ENCODE results near the gene TMEM176A.
"Not testable (repeated sequence)": the region's sequence is repeated elsewhere in the genome, so short reads cannot be mapped to it uniquely, and the experiment has no call there.

TMEM176A gene, protein sequence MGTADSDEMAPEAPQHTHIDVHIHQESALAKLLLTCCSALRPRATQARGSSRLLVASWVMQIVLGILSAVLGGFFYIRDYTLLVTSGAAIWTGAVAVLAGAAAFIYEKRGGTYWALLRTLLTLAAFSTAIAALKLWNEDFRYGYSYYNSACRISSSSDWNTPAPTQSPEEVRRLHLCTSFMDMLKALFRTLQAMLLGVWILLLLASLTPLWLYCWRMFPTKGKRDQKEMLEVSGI

DNA sequence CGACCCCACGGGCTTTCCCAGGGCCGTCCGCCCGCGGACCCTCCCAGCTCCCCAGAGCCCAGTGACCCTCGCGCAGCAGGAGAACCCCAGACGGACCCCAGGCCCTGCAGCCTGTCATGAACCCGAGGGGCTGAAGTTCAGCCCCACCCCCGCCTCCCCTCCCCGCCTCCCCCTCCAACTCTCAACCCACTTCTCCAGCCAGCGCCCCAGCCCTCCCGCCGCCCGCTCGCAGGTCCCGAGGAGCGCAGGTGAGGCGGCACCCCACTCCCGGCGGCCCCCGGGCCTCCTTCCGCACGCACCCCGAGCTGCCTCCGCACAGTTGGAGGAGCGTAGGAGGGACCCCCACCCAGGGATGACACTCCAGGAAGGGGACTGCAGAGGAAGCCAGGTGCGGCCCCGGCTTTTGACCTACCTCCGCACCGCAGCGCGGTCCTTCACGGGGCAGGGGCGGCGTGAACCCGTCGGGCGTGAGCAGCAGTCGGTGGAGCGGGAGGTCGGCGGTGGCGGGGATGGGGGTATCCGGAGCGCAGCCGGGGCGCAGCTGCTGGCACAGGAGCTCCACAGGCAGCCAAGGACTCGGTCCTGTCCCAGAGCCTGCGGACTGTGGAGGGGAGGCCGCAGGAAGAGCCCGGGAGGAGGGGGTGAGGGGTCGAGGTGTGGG, at the start of gene TMEM176A:
Gene TMEM176A, plus strand, starts transcription at position 189 of the 661 bp plus-strand sequence. CDS start 782 bp downstream, outside the sequence.
- Mint-ChIP-seq H3K4me1 (peaks cover 12% of the 10 kb centered on the region), H3K4me3 (peak within 1 kb of the TSS; percentile 53), H3K9me3 (no peaks in the 10 kb centered on the region), H3K36me3 (no peaks in the 10 kb centered on the region), H3K27ac (no peak within 1 kb of the TSS)
- peak; percentile 44 for ATAC-seq
- DNase-seq (ENCODE audit: low spot score in 2 of 2) = no peak

DNA sequence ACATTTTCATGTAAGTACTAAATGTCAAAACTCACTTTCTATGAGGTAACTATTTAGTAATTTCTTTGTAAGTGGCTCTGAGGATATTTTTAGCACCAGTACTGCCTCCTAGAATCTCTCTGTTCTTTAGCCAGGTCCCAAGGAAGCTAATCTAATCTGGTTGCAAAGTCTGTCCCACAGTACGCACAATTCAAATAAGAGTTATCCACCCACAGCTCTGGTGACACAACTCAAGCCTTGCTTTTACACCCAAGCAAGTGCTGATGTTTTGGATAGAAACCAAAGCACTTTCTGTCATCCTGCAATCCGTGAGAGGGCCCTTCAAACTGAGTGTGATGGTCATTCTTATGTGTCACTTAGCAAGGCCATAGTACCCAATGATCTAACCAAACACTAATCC, 48.9 kb upstream of the TMEM176A start:
- Mint-ChIP-seq H3K9me3 (peaks cover 2% of the 10 kb centered on the region), H3K27ac (no peak overlapping the region), H3K4me3 (no peak overlapping the region), H3K36me3 (peaks cover 28% of the 10 kb centered on the region), H3K4me1 (peaks cover 71% of the 10 kb centered on the region)
- DNase-seq (ENCODE audit: low spot score in 2 of 2) (no peak), ATAC-seq (no peak)

DNA sequence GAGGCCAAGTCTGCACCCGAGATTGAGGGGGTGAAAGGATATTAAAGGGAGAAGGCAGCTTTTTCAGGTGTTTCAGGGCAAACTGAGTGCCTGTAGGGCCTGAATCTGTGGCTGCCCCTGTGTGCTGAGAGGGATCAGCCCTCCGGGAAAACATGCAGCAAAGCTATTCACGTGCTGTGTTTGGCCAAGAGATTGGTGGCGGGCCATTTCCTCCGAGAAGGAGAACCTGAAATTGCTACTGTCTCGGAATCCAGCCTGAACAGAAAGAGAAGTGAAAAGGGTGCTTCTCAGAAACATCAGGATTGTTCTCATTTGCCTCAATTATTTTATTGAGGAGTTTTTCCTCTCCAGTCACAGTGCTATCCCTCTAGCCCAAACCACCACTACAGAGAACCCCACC, 47.3 kb upstream of the TMEM176A start:
- Mint-ChIP-seq H3K27ac (peak overlapping the region; percentile 99), H3K36me3 (peaks cover 14% of the 10 kb centered on the region), H3K4me1 (peaks cover 62% of the 10 kb centered on the region), H3K9me3 (peaks cover 2% of the 10 kb centered on the region), H3K4me3 (no peak overlapping the region)
- DNase-seq (ENCODE audit: low spot score in 2 of 2) = no peak
- ATAC-seq = no peak

DNA sequence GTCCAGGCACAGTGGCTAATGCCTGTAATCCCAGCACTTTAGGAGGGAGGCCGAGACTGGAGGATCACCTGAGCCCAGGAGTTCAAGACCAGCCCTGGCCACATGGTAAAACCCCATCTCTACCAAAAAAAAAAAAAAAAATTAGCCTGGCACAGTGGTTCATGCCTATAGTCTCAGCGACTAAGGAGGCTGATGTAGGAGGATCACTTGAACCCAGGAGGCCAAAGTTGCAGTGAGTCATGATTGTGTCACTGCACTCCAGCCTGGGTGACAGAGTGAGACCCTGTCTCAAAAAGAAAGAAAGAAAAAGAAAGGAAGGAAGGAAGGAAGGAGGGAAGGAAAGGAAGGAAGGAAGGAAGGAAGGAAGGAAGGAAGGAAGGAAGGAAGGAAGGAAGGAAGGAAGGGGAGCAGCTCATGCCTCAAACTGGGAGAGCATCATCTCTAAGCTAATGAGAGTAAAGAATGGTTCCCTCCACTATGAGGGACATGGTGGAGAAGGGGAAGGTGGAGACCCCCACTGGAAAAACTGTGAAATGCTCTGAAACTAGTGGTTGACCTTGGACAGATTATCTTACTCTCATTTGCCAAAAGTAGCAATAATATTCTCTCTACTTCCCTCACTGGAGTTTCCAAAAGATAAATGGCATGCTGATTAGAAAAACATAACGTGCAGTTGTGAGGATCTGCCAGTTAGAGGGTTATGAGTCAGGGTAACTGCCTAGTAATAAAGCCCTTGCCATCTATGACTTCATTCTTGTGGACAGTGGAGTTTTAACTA, 46.6 kb upstream of the TMEM176A start:
- Mint-ChIP-seq H3K4me3 (peak overlapping the region; percentile 40), H3K36me3 (peaks cover 12% of the 10 kb centered on the region), H3K4me1 (peaks cover 54% of the 10 kb centered on the region), H3K9me3 (peaks cover 2% of the 10 kb centered on the region), H3K27ac (peak overlapping the region; percentile 99)
- DNase-seq (ENCODE audit: low spot score in 2 of 2) (no peak), ATAC-seq (peak; percentile 82)

DNA sequence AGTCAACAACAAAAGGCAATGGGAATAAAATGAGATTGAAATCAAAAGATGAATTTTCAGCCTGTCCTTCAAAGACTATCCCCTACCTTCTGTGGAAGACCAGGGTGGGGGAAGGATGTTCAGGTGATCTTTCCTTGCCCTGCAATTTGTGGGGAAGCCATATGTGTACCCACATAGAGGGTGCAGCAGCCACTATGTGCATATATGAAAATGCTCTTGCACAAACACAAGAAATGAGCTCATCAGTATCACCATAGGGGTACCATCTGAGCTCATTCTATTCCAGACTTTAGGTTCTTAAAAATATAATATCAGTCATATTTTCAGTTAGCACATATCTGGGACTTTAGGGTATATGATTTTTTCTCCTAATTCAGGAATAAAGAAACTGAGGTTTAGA, 45.6 kb upstream of the TMEM176A start:
- Mint-ChIP-seq H3K4me3 (peak overlapping the region; percentile 41), H3K4me1 (peaks cover 48% of the 10 kb centered on the region), H3K36me3 (peaks cover 7% of the 10 kb centered on the region), H3K9me3 (peaks cover 2% of the 10 kb centered on the region), H3K27ac (peak overlapping the region; percentile 99)
- peak; percentile 69 for ATAC-seq
- no peak for DNase-seq (ENCODE audit: low spot score in 2 of 2)

DNA sequence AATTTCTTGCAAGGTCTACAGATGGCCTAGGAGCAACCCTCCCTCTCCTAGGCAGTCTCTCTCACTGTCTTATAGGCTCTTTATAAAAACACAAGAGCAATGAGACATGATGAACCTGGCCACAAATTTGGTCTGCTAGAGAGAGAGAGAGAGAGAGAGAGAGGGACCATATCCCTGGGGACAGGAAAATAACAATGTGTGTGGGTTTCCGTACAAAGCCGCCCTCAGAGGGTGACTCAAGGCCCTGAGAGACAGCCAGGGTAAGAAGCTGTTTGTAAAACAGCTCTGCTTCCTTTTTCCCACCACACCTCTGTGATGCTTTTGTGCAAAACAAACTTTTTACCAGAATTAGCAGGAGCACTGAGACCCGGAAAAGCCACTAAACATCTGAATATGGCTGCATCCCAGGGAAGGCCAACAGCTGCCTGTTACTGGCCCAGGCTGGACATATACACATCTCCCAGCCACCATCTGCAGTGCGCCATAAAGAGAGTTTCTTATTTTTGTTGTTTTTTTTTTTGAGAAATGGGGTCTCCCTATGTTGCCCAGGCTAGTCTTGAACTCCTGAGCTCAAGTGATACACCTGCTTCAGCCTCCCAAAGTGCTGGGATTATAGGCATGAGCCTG, 45.0 kb upstream of the TMEM176A start:
- ATAC-seq = peak; percentile 91

DNA sequence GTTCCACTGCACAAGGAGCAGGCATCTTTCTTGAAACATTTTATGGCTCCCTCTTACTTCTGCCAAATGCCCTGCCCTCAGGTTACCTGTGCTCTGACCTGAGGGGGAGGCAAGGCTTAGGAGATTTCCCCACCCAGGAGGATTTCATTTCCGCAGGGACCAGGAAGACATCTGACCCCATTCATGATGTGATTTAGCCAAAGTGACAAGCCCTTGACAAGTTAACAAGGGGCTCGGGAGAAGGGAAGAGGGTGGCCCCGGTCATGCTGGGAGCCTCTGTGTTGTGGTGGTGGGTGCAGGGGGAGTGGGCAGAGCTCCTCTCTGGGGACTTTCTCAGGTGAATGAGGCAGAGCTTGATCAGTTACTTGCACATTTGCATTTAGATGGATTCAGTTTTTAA, 44.4 kb upstream of the TMEM176A start:
- peak overlapping the region; percentile 99 for H3K27ac Mint-ChIP-seq
- peaks cover 40% of the 10 kb centered on the region for H3K4me1 Mint-ChIP-seq
- H3K36me3 Mint-ChIP-seq = peaks cover 7% of the 10 kb centered on the region
- no peak for ATAC-seq
- peak overlapping the region; percentile 41 for H3K4me3 Mint-ChIP-seq
- peaks cover 2% of the 10 kb centered on the region for H3K9me3 Mint-ChIP-seq
- no peak for DNase-seq (ENCODE audit: low spot score in 2 of 2)

More for the DNA sequence above, 45.0 kb upstream of the TMEM176A start:
- Mint-ChIP-seq H3K9me3 (peaks cover 2% of the 10 kb centered on the region), H3K4me3 (peak overlapping the region; percentile 41), H3K4me1 (peaks cover 41% of the 10 kb centered on the region), H3K36me3 (peaks cover 7% of the 10 kb centered on the region), H3K27ac (peak overlapping the region; percentile 99)
- DNase-seq (ENCODE audit: low spot score in 2 of 2) = peak in 1 of 2 donors; percentile 79

DNA sequence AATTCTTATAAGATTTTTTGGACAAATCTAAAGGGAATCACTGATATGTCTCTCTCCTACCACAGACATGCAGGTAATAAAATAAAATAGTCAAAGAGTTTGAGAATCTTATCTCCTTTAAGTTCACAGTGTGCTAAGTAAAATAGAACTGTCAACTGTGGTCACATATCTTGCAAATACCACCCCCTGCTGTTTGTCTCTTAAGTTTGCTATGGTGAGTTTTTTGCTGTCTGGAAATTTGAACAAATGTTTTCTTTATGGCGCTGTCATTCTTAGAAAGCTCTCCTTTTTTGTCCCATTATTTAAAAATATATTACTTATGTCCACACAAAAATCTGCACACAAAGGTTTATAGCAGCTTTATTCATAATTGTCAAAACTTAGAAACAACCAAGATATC, 43.7 kb upstream of the TMEM176A start:
- Mint-ChIP-seq H3K4me1 (peaks cover 40% of the 10 kb centered on the region), H3K9me3 (peaks cover 2% of the 10 kb centered on the region), H3K27ac (peak overlapping the region; percentile 99), H3K4me3 (peak overlapping the region; percentile 41), H3K36me3 (peaks cover 7% of the 10 kb centered on the region)
- no peak for DNase-seq (ENCODE audit: low spot score in 2 of 2)
- ATAC-seq = no peak

DNA sequence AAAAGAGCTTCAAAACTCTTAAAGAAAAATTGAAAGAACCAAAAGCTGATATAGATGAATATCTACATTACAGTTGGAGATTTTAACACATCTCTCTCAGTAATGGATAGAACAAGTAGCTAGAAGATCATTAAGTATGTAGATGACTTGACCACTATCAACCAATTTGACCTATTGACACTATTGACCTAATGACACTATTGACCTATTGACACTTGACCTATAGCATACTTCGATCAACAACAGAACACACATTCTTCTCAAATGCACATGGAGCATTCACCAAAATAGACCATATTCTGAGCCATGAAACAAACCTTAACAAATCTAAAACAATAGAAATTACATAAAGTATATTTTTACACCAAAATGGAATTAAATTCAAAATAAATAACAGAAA, 41.1 kb upstream of the TMEM176A start:
- Mint-ChIP-seq H3K4me1 (peaks cover 25% of the 10 kb centered on the region), H3K4me3 (no peak overlapping the region), H3K27ac (no peak overlapping the region), H3K9me3 (no peaks in the 10 kb centered on the region), H3K36me3 (peaks cover 7% of the 10 kb centered on the region)
- ATAC-seq (no peak), DNase-seq (ENCODE audit: low spot score in 2 of 2) (no peak)

DNA sequence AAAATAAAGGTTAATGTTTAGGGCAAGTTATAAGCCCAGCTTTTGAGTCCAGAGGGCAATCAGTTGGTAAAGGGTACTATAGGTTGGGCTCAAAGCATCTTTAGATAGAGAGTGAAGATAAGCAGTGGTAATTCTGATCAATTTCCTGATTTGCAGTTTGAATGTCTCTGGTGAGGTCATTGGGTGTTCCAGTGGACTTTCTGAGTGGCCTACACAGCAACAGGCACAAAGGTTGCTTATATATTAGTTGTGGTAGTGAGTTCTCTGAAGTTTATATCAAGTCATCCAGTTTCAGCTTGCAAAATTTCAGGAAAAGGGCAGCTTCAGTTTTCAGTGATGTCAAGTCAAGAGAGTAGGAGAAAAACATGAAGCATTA, 34.2 kb upstream of the TMEM176A start:
- ATAC-seq = no peak
- Mint-ChIP-seq H3K9me3 (no peaks in the 10 kb centered on the region), H3K27ac (no peak overlapping the region)

DNA sequence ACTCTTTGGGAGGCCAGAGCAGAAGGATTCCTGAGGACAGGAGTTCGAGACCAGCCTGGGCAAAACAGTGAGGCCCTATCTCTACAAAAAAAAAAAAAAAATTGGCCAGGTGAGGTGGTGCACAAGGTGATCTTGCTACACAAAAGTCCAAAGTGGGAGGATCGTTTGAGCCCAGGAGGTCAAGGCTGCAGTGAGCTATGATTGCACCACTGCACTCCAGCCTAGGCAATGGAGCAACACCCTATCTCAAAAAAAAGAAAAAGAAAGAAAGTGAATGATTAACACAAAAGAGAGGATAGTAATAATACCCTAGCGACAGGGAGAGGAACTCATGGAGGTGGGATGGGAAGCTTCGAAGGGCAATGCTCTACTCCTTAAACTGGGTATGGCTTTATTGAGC, 30.8 kb upstream of the TMEM176A start:
- no peak overlapping the region for H3K4me3 Mint-ChIP-seq
- no peak for DNase-seq (ENCODE audit: low spot score in 2 of 2)
- no peak overlapping the region for H3K27ac Mint-ChIP-seq
- H3K4me1 Mint-ChIP-seq = no peaks in the 10 kb centered on the region
- no peaks in the 10 kb centered on the region for H3K36me3 Mint-ChIP-seq
- ATAC-seq = no peak
- H3K9me3 Mint-ChIP-seq = peaks cover 8% of the 10 kb centered on the region

More for the DNA sequence above, 34.2 kb upstream of the TMEM176A start:
- DNase-seq (ENCODE audit: low spot score in 2 of 2) = no peak
- H3K4me3 Mint-ChIP-seq = no peak overlapping the region
- H3K36me3 Mint-ChIP-seq = no peaks in the 10 kb centered on the region
- H3K4me1 Mint-ChIP-seq = no peaks in the 10 kb centered on the region

DNA sequence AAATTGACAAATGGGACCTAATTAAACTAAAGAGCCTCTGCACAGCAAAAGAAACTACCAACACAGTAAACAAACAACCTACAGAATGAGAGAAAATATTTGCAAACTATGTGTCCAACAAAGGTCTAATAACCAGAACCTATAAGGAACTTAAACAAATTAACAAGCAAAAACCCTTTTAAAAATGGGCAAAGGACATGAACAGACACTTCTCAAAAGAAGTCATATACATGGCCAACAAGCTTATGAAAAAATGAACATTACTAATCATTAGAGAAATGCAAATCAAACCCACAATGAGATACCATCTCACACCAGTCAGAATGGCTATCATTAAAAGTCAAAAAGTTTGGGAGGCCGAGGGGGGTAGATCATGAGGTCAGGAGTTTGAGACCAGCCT, 26.4 kb upstream of the TMEM176A start:
- H3K4me3 Mint-ChIP-seq; H3K4me1 Mint-ChIP-seq; ATAC-seq; H3K36me3 Mint-ChIP-seq; H3K9me3 Mint-ChIP-seq; DNase-seq (ENCODE audit: low spot score in 2 of 2); H3K27ac Mint-ChIP-seq: not testable (repeated sequence)

DNA sequence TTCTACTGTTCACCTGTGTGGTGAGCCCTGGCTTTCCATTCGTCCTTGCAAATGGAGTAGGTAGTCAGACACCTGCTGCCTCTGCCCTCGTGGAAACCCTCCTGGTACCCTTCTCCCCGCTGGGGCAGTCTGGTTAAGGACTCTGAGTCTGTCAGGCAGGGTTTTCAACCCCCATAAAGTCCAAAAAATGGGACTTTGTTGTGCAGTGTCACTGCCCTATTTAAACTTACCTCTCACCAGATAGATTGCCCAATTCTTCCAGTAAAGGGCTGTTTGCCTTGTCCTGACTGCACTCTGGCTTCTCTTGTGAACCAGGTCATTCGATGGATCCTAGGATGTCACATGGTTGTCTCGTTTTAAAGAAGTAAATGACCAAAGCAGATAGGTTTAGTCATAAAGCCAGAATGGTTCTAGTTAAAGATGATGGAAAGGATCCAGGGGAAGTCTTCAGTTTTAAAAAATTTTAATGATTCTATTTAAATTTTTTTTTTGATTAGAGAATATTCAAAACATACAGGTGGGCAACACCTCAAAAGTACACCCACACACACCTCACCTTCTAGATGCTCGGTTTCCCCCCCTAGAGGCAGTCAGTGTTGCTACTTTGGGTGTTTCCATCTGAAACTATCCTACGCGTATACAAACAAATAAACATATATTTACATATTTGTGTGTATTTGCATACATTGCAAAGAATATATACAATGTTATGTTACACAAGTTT, 22.4 kb upstream of the TMEM176A start:
- Mint-ChIP-seq H3K4me1 (no peaks in the 10 kb centered on the region), H3K9me3 (peaks cover 6% of the 10 kb centered on the region), H3K27ac (no peak overlapping the region), H3K36me3 (no peaks in the 10 kb centered on the region), H3K4me3 (no peak overlapping the region)
- DNase-seq (ENCODE audit: low spot score in 2 of 2) (no peak), ATAC-seq (no peak)

DNA sequence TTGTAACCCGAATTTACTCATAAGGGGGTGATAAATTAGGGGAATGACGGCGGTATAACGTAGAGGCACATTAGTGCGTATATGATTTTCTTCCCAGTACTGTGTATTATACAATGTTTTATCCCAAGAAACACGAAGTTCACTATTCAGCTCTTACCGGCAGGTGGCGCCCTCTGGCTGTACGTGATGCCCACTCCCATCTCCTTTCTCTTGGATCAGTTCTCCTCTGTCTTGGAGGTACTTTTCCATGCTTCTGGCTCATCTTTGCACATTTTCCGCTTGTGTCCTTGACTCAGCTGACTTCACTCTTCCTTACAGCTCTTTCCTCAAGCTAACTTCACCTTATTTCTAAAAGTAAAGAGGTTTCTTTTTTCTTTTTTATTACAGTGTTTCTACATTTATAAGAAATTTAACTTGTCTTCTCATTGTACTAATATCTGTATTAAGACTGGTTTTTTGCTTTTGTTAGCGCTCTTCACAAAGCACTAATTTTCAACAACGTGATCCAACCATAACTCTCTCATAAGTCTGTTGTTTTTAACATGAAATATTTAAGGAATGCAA, 21.7 kb upstream of the TMEM176A start:
- ATAC-seq = peak; percentile 57
- Mint-ChIP-seq H3K36me3 (no peaks in the 10 kb centered on the region), H3K4me3 (no peak overlapping the region), H3K4me1 (no peaks in the 10 kb centered on the region), H3K9me3 (peaks cover 2% of the 10 kb centered on the region), H3K27ac (no peak overlapping the region)
- DNase-seq (ENCODE audit: low spot score in 2 of 2) = peak; percentile 64 to 85

Data from stimulated activated effector memory CD8-positive, alpha-beta T cell treated with anti-CD3 and anti-CD28 coated beads, Interleukin-12 subunit alpha, Interleukin-12 subunit beta, amount 100 ng/mL, for 72 hours (primary cell).